HPDE6-E6E7 (cell line): Measurements from ENCODE around the gene RASGRF1.

Source experiments
- DNase-seq: peaks from one replicate; pipeline ENCODE4 v3.0.0; 2011; ENCODE audit warnings: missing footprints; ENCODE audit errors: extremely low spot score

Gene RASGRF1

GRCh38 chr15:78985859-78986475, 104.6 kb downstream of the RASGRF1 start:
- DNase-seq = no peak

DNA sequence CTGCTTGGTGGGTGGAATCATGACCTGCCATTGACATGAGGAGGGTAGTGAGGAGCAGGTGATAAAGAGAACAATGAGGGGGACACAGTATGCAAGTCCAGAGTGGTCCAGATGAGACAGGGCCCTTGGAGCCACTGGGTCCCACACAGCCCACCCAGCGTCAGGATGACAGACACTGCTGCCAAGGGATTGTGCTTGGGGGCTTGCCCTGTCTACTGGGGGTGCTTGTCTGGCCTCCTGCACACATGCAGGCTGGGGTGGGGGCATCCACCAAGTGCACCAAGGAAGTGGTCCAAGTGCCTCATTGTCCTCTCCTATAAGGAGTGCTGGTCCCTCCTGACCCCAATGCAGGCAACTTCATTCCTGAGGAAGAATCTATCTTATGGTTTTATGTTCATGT, 106.5 kb downstream of the RASGRF1 start:
- DNase-seq = no peak

- no peak for DNase-seq
Observed at GRCh38 chr15:78983146-78983918, 107.2 kb downstream of the RASGRF1 start.

GRCh38 chr15:78982736-78983135, 107.8 kb downstream of the RASGRF1 start:
- no peak for DNase-seq

DNA sequence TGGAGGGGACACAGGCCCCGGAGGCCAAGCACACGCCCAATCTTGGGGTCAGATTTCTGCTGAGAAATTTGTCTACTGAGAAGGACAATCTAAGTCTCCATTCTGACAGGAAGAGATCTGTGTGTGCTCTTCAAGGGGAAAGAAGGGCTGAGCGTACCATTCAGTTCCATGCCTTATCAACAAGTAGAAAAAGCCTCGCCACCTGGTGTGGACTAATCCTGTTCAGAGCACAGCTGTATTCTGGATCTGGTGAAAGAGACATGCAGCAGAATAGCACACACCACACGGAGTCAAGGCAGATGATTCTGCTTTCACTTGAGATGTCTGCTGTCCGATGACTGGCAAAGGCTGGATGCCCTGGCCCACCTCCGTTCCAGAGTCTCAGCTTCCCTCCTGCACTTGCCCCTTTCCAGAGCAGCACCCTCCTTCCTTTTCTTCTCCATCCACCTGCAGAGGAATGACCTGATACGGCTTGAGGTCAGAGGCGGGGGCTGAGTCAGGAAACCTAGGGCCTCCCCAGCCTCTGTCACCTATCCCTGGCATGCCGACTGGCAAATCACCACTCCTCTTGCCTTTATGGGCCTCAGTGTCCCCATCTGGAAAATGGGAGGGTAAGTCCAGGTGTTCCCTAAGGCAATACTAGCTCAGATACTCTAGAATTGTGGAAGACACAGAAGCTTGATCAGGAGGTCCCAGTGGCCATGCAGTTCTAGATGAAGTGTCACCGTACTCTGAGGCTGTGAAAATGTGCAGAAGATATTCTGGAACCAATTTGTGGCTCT, 108.9 kb downstream of the RASGRF1 start:
- no peak for DNase-seq

- DNase-seq = peak; percentile 58
Observed at GRCh38 chr15:78979456-78980320, 110.9 kb downstream of the RASGRF1 start.

DNA sequence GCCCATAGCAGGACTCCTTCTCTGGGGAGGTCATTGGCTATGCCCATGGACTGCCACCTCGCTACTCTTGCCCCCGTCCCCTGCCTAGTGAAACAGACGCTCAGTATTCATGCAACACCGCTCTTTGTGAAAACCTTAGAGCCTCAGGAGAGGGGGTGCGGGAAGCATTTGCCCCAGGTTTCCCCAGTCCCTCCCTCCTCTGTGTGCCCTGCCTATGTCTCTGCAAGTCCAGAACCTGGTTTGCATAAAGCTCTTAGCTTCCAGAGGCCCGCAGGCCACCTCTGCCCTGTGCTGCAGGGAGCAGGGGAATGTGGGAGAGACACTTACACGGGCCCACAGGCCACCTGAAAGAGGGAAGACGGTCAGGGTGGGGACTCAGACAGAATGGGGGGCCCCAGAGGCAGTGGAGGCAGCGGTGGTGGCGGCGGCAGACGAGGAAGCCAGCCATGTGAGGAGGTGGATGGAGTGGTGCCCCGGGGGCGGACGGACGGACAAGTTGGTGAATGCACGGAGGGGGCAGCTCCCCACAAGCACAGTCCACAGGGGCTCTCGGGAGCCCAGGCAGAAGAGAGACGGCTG, 111.9 kb downstream of the RASGRF1 start:
- DNase-seq = no peak

DNA sequence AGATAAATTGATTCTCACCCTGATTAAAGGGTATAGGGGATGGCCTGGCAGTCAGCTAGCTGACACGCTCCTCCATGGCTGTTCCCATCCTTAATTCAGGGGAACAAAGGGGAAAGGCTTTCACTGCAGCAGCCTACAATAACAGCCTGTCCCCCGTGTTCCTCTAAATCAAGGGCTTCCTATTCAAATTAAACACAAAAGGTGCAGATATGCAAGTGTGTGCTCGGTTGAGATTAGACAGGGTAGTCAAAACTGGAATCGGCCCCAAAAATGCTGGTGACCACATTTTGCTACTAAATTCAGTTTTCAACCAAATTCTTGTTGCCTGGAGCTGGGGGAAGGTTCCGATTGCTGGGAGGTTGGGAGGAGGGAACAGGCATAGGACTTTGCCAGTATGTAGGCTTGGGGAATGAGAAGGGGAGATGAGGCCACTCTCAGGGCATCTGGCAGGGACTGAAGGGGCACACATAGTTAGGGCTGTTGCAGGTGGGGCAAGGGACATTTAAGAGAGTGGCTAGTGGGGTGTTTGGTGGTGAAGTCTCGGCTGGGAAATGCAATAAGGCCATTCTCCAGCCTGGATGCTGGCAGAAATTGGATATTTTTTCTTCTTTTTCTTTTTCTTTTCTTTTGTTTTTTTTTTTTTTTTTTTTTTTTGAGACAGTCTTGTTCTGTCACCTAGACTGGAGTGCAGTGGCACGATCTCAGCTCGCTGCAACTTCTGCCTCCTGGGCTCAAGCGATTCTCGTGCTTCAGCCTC, 112.8 kb downstream of the RASGRF1 start:
- no peak for DNase-seq

DNA sequence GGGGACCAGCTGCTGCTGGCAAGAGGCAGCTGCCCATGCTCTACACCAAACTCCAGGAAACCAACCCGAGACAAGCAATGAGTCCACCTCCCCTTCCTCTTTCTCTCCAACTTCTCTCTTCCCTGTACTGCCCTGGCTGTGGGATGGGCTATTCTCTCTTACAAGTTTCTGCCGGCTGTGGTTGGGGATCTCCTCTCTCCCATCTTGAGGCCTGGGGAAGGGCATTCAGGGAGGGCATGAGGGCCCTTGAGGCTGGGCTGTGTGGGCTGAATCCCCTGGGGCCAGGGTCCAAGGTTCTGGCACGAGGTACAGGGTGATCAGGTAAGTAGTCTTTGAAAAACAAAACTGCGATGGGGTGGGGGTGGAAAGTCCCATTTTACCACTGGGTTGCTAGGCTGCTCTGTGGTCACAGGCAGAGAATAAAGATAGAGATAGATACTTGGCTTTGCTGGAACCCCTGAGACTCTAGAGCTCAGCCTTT, 113.4 kb downstream of the RASGRF1 start:
- no peak for DNase-seq

GRCh38 chr15:78976691-78977090, 113.9 kb downstream of the RASGRF1 start:
- DNase-seq = no peak

GRCh38 chr15:78974272-78974918, 116.2 kb downstream of the RASGRF1 start:
- no peak for DNase-seq

DNA sequence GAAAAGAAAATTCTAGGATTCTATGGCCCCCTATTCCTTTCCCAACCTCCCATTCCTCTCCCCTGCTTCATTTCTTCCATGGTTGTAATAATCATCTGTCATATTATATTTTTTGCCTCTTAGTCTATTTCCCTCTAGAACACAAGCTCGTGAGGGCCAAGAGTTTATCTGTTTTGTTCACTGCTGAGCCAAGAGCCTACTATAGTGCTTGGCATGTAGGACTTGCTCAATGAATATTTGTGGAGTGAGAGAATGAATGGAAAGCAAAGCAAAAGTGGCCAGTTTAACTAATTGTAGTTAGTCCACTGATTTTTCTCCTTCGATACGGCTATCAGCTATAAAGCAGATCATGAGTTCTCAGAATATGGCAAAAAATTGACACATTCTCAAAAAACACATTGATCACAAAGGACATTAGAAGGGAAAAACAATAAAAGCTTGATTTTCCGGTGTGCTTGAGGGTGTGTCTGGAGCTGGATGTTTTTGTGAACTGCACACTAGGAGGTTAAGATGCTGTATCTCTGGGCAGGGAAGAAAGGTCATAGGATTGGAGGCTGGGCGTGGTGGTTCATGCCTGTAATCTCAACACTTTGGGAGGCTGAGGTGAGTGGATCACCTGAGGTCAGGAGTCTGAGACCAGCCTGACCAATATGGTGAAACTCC, 120.8 kb downstream of the RASGRF1 start:
- no peak for DNase-seq

GRCh38 chr15:78968539-78969271, 121.9 kb downstream of the RASGRF1 start:
- DNase-seq = peak; percentile 33

DNA sequence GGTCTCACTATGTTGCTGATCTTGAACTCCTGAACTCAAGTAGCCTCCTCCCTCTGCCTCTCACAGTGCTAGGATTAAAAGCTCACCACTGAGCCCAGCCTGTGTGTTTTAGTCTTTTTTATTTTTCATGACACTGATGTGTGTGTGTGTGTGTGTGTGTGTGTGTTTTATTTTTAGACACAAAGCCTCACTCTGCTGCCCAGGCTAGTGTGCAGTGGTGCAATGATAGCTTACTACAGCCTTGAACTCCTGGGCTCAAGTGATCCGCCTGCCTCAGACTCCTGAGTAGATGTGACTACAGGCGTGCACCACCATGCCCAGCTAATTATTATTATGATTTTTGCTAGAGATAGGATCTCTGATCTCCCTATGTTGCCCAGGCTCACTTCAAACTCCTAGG, 122.5 kb downstream of the RASGRF1 start:
- no peak for DNase-seq

GRCh38 chr15:78960308-78960707, 130.3 kb downstream of the RASGRF1 start:
- DNase-seq = no peak

DNA sequence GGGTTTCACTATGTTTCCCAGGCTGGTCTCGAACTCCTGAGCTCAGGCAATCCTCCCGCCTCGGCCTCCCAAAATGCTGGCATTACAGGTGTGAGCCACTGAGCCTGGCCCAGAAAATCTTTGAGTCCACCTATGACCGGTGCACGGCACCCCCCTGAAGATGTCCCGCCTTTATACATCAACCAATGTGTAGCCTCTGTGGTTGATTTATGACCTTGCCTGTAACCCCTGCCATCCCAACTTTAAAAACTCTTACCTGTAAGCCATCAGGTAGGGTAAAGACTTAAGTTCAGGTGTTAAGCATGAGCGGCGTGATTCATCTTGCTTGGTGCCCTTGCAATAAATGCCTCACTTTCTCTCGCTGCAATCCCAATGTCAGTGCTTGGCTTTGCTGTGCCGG, 131.2 kb downstream of the RASGRF1 start:
- DNase-seq = no peak

DNA sequence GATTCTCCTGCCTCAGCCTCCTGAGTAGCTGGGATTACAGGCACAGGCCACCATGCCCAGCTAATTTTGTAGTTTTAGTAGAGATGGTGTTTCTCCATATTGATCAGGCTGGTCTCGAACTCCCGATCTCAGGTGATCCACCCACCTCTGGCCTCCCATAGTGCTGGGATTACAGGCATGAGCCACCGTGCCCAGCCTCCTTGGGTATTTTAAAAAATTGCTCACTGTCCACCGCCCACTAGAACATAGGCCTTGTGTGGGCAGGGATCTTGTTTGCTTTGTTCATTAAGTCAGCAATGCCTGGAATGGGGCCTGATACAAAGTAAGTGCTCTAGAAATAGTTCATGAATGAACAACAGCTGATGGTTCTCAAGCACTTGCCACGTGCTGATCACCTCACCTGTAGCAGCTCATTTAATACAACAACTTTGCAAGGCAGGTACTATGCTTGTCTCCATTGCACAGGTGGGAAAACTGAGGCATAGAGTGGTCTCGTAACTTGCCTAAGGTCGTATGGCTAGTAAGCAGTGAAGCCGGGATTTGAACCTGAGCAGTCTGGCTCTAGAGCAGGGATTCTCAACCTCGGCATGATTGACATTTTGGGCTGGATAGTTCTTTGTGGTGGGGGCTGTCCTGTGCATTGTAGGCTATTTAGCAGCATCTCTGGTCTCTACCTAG, 133.0 kb downstream of the RASGRF1 start:
- DNase-seq = no peak

DNA sequence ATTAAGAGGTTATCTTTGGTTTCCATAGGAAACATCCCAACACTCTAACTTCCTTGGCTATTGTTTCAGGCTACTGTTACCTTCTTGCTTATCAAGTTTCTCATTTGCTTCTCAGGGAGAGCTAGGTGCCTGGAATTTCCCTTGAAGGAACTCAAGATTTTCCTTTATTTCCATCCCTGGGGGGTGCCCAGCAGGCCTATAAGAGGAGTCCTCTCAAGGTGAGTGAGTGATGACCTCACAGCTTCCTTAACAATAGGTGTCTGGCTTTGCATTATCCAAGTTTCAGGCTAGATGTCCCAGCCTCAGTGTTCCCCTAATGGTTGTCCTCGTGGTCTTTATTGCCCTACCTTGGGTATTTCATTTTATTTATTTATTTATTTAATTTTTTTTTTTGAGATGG, 133.6 kb downstream of the RASGRF1 start:
- no peak for DNase-seq
